SH-SY5Y (cell line): ENCODE measurements around the gene PLS3.

Source experiments
- GATA2 ChIP-seq: IDR thresholded peaks from 2 replicates; pipeline ENCODE4 v1.6.1; 2011; ENCODE audit warnings: mild to moderate bottlenecking, low read depth, low read length
- GATA3 ChIP-seq: IDR thresholded peaks from 2 replicates; pipeline ENCODE4 v1.6.1; 2011; ENCODE audit warnings: low read depth, mild to moderate bottlenecking, low read length, moderate library complexity

DNA sequence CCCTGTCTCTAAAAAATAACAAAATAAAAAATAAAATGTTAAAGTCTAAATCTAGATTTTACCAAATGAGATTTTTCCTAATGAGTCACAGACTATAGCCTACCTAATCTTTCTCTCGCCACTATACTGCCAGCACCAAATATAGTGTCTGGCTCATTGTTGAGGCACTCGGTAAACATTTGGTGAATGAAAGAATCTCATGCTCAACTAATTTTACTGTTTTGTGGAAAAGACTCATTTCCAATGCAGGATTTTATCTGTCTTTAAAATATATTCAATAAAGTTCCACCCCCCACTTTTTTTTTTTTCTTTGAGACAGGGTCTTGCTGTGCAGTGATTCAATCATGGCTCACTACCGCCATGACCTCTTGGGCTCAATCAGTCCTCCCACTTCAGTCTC, 71.5 kb downstream of the PLS3 start:
- TF ChIP-seq GATA3 (no peak), GATA2 (no peak)
